ENCODE data around the gene ARID5A.

Gene ARID5A

GRCh38 chr2:96564026-96564425 is 27.5 kb downstream of the ARID5A start:
- POLR2A ChIA-PET = no interaction called here
- no peak overlapping the region for H3K4me3 ChIP-seq (ENCODE audit: low read depth, low read length)
- CTCF ChIA-PET = interaction anchor here (6.5 kb wide), 1 partner anchor 11 kb away, joined by 60 read pairs; no protein-coding TSS in a partner anchor
- no peak for TF ChIP-seq CTCF (IDR thresholded peaks at IDR 0.05; ENCODE audit: insufficient read depth, low read length, missing control alignments)
- no peak for DNase-seq (ENCODE audit: low read depth, low spot score)

- CTCF ChIA-PET = interaction anchor here (1.5 to 6.5 kb wide), 2 partner anchors 11 to 14 kb away, joined by 3 to 60 read pairs; no protein-coding TSS in a partner anchor
- no peak overlapping the region for H3K4me3 ChIP-seq (ENCODE audit: low read depth, low read length)
Measured at GRCh38 chr2:96564563-96564962, 28.0 kb downstream of the ARID5A start.

GRCh38 chr2:96565111-96565510 is 28.6 kb downstream of the ARID5A start:
- ChIA-PET CTCF (interaction anchor here (1.4 to 6.5 kb wide), 3 partner anchors 9 to 15 kb away, joined by 3 to 60 read pairs (median 5); no protein-coding TSS in a partner anchor), POLR2A (no interaction called here)
- TF ChIP-seq CTCF (IDR thresholded peaks at IDR 0.05; ENCODE audit: insufficient read depth, low read length, missing control alignments) = no peak
- DNase-seq (ENCODE audit: low read depth, low spot score) = no peak
- H3K4me3 ChIP-seq (ENCODE audit: low read depth, low read length) = no peak overlapping the region

More at GRCh38 chr2:96564563-96564962, 28.0 kb downstream of the ARID5A start:
- POLR2A ChIA-PET = no interaction called here
- TF ChIP-seq CTCF (IDR thresholded peaks at IDR 0.05; ENCODE audit: insufficient read depth, low read length, missing control alignments) = no peak
- no peak for DNase-seq (ENCODE audit: low read depth, low spot score)

- CTCF ChIA-PET = interaction anchor here (5.5 kb wide), 1 partner anchor 14 kb away, joined by 27 read pairs; no protein-coding TSS in a partner anchor
- TF ChIP-seq CTCF (IDR thresholded peaks at IDR 0.05; ENCODE audit: insufficient read depth, low read length, missing control alignments) = no peak
- POLR2A ChIA-PET = no interaction called here
- no peak for DNase-seq (ENCODE audit: low read depth, low spot score)
- H3K4me3 ChIP-seq (ENCODE audit: low read depth, low read length) = no peak overlapping the region
Measured at GRCh38 chr2:96568094-96568493, 31.5 kb downstream of the ARID5A start.

GRCh38 chr2:96574364-96574763 is 37.8 kb downstream of the ARID5A start:
- POLR2A ChIA-PET = no interaction called here
- peak; percentile 16 for TF ChIP-seq CTCF (IDR thresholded peaks at IDR 0.05; ENCODE audit: insufficient read depth, low read length, missing control alignments)
- no peak overlapping the region for H3K4me3 ChIP-seq (ENCODE audit: low read depth, low read length)
- CTCF ChIA-PET = interaction anchor here (1.6 kb wide), 1 partner anchor 20 kb away, joined by 5 read pairs; no protein-coding TSS in a partner anchor
- DNase-seq (ENCODE audit: low read depth, low spot score) = no peak

GRCh38 chr2:96575785-96576456 is 39.4 kb downstream of the ARID5A start:
- TF ChIP-seq CTCF (IDR thresholded peaks at IDR 0.05; ENCODE audit: insufficient read depth, low read length, missing control alignments) = no peak
- CTCF ChIA-PET = interaction anchor here (1.6 kb wide), 1 partner anchor 22 kb away, joined by 5 read pairs; no protein-coding TSS in a partner anchor
- POLR2A ChIA-PET = no interaction called here
- DNase-seq (ENCODE audit: low read depth, low spot score) = no peak
- H3K4me3 ChIP-seq (ENCODE audit: low read depth, low read length) = no peak overlapping the region

Data from AG04449 (cell line).